Left ventricle myocardium superior (tissue), 1 donor: ENCODE measurements around the gene ACAD10. TPM values are rescaled to one million over a fixed set of nuclear protein-coding genes. Genes with fewer than 3 reads are reported as not detected.
"Not testable (repeated sequence)": the region's sequence is repeated elsewhere in the genome, so short reads cannot be mapped to it uniquely, and the experiment has no call there.

Experiments
- ATAC-seq: fragments of 200-7000 bp; cut with Tn5 transposase; one replicate; pipeline ENCODE4 v1.9.1; 2020; ENCODE audit warnings: mild to moderate bottlenecking, moderate library complexity
- DNase-seq: peaks from one replicate; pipeline ENCODE4 v3.0.0-alpha.2; 2020
- intact Hi-C: fragments of 100-400 bp; cut with micrococcal nuclease; formaldehyde crosslinking; loops from one replicate; pipeline ENCODE4 v1.11.0; 2022
- total RNA-seq: library from RNA; stranded (reverse); fragmentation: NEBNext Ultra II Directional; extraction: Animal tissue kit (Norgen Biotek cat#: 25700); gene quantifications from one replicate; pipeline ENCODE4 v1.2.1, GENCODE V29; 2021
- donor health status: DM: no; HTN: yes; CAD: no; lungs with severe emphysema.

ACAD10 gene
- total RNA-seq, 1 donor from 2014 or later = 35.8 TPM

- DNase-seq = no peak
- intact Hi-C loops = no loop called here
Measured at GRCh38 chr12:111745211-111745610, 59.4 kb downstream of the ACAD10 start.

GRCh38 chr12:111747333-111747732 lies 61.5 kb downstream of the ACAD10 start:
- ATAC-seq = peak; percentile 21
- intact Hi-C loops = no loop called here

More at GRCh38 chr12:111745211-111745610, 59.4 kb downstream of the ACAD10 start:
- ATAC-seq = no peak

GRCh38 chr12:111748151-111748672 lies 62.4 kb downstream of the ACAD10 start:
- peak; percentile 35 for ATAC-seq
- DNase-seq = no peak
- intact Hi-C loops = no loop called here

More at GRCh38 chr12:111747333-111747732, 61.5 kb downstream of the ACAD10 start:
- DNase-seq = no peak

GRCh38 chr12:111748867-111749266 lies 63.0 kb downstream of the ACAD10 start:
- ATAC-seq (peak; percentile 50), DNase-seq (no peak)
- intact Hi-C loops = no loop called here

GRCh38 chr12:111749391-111749790 lies 63.5 kb downstream of the ACAD10 start:
- intact Hi-C loops = no loop called here

GRCh38 chr12:111753144-111753881 lies 67.5 kb downstream of the ACAD10 start:
- ATAC-seq = peak; percentile 75
- peak; percentile 83 for DNase-seq
- intact Hi-C loops = loop anchor here (10.0 kb wide), 1 partner anchor 61 kb away; no protein-coding TSS in a partner anchor

More at GRCh38 chr12:111749391-111749790, 63.5 kb downstream of the ACAD10 start:
- no peak for DNase-seq
- no peak for ATAC-seq

- peak; percentile 69 for ATAC-seq
- DNase-seq = peak; percentile 80
- intact Hi-C loops = loop anchor here (10.0 kb wide), 1 partner anchor 60 kb away; no protein-coding TSS in a partner anchor
Measured at GRCh38 chr12:111754671-111755070, 68.8 kb downstream of the ACAD10 start.

- DNase-seq (no peak), ATAC-seq (no peak)
- intact Hi-C loops = loop anchor here (10.0 kb wide), 1 partner anchor 59 kb away; no protein-coding TSS in a partner anchor
Measured at GRCh38 chr12:111756196-111756595, 70.3 kb downstream of the ACAD10 start.

- peak; percentile 45 for DNase-seq
- intact Hi-C loops = loop anchor here (10.0 kb wide), 1 partner anchor 58 kb away; no protein-coding TSS in a partner anchor
- ATAC-seq = no peak
Measured at GRCh38 chr12:111756681-111757080, 70.8 kb downstream of the ACAD10 start.

GRCh38 chr12:111757361-111758119 lies 71.7 kb downstream of the ACAD10 start:
- DNase-seq = peak; percentile 79
- ATAC-seq = peak; percentile 22
- intact Hi-C loops = loop anchor here (10.0 kb wide), 1 partner anchor 57 kb away; no protein-coding TSS in a partner anchor

GRCh38 chr12:111758120-111758561 lies 72.3 kb downstream of the ACAD10 start:
- ATAC-seq (peak; percentile 71), DNase-seq (peak; percentile 83)
- intact Hi-C loops = loop anchor here (10.0 kb wide), 1 partner anchor 57 kb away; no protein-coding TSS in a partner anchor

GRCh38 chr12:111759271-111759670 lies 73.4 kb downstream of the ACAD10 start:
- intact Hi-C loops = loop anchor here (10.0 kb wide), 1 partner anchor 56 kb away; no protein-coding TSS in a partner anchor
- no peak for DNase-seq
- ATAC-seq = no peak

GRCh38 chr12:111759991-111760390 lies 74.1 kb downstream of the ACAD10 start:
- no peak for ATAC-seq
- peak; percentile 18 for DNase-seq
- intact Hi-C loops = loop anchor here (10.0 kb wide), 1 partner anchor 55 kb away; no protein-coding TSS in a partner anchor

GRCh38 chr12:111761099-111761498 lies 75.2 kb downstream of the ACAD10 start:
- intact Hi-C loops = no loop called here
- ATAC-seq = no peak
- peak; percentile 7 for DNase-seq

- no peak for DNase-seq
- no peak for ATAC-seq
- intact Hi-C loops = no loop called here
Measured at GRCh38 chr12:111761706-111762105, 75.9 kb downstream of the ACAD10 start.

- intact Hi-C loops, ATAC-seq, DNase-seq: not testable (repeated sequence)
Measured at GRCh38 chr12:111763552-111763951, 77.7 kb downstream of the ACAD10 start.

GRCh38 chr12:111764120-111764821 lies 78.4 kb downstream of the ACAD10 start:
- ATAC-seq (no peak), DNase-seq (no peak)

GRCh38 chr12:111766608-111767361 lies 80.9 kb downstream of the ACAD10 start, which contains the start of gene ALDH2:
TSS of gene ALDH2 (plus strand) at chr12:111766933. CDS start at chr12:111766983, 50 bp downstream.
- intact Hi-C loops = no loop called here
- ATAC-seq (peak; percentile 99), DNase-seq (peak; percentile 89)

More at GRCh38 chr12:111764120-111764821, 78.4 kb downstream of the ACAD10 start:
- intact Hi-C loops = no loop called here
